GM12878 (cell line): ENCODE results near the gene F12. TPM values are rescaled to one million over a fixed set of nuclear protein-coding genes. Genes with fewer than 3 reads are reported as not detected.
A peak's percentile ranks its signal among the peaks of the same experiment; 100 is the strongest.

ENCODE experiments used
- BACH1 ChIP-seq: fragments of 450-650 bp; IDR thresholded peaks from 2 replicates; pipeline ENCODE4 v1.6.1; 2017; ENCODE audit warnings: mild to moderate bottlenecking, borderline replicate concordance
- BHLHE40 ChIP-seq, 2 experiments: fragments of 450-650 bp in 1 of 2; IDR thresholded peaks; 2 replicates each; pipeline ENCODE4 v1.6.1; 2011 to 2017; ENCODE audit warnings: low read depth in 2 of 2, borderline replicate concordance in 1 of 2, improper control_type of control experiment in 1 of 2, low read length in 1 of 2, mild to moderate bottlenecking in 1 of 2
- CHD4 ChIP-seq: fragments of 200-600 bp; sonication (generic); IDR thresholded peaks from 2 replicates; pipeline ENCODE4 v1.6.1; 2016; ENCODE audit warnings: mild to moderate bottlenecking
- ESRRA ChIP-seq: IDR thresholded peaks from 2 replicates; pipeline ENCODE4 v1.6.1; 2012; ENCODE audit warnings: mild to moderate bottlenecking, low read length, improper control_type of control experiment
- EZH2 ChIP-seq: IDR thresholded peaks from 2 replicates; pipeline ENCODE4 v1.6.1; 2012; ENCODE audit warnings: low read depth, mild to moderate bottlenecking, control low read depth, inconsistent platforms, low read length, borderline replicate concordance; ENCODE audit not compliant: control insufficient read depth
- MYC ChIP-seq: IDR thresholded peaks from 2 replicates; pipeline ENCODE4 v1.6.1; 2011; ENCODE audit warnings: mild to moderate bottlenecking, low read length, moderate library complexity, inconsistent platforms; ENCODE audit not compliant: insufficient read depth, insufficient replicate concordance, insufficient read length, severe bottlenecking
- PML ChIP-seq: IDR thresholded peaks from 2 replicates; pipeline ENCODE4 v1.6.1; 2012; ENCODE audit warnings: low read length, inconsistent platforms
- POU2F2 ChIP-seq: IDR thresholded peaks from 3 replicates; pipeline ENCODE4 v1.6.1; 2011; ENCODE audit warnings: low read depth, mild to moderate bottlenecking, low read length, borderline replicate concordance
- RAD21 ChIP-seq: IDR thresholded peaks from 2 replicates; pipeline ENCODE4 v1.6.1; 2011; ENCODE audit warnings: mild to moderate bottlenecking, low read depth, low read length, moderate library complexity; ENCODE audit not compliant: insufficient read depth
- RAD51 ChIP-seq: fragments of 450-650 bp; IDR thresholded peaks from 2 replicates; pipeline ENCODE4 v1.6.1; 2016; ENCODE audit warnings: moderate library complexity, mild to moderate bottlenecking, inconsistent platforms
- SRF ChIP-seq, 2 experiments: IDR thresholded peaks; 2 replicates each; pipeline ENCODE4 v1.6.1; 2011; ENCODE audit warnings: low read depth in 2 of 2, low read length in 2 of 2, mild to moderate bottlenecking in 1 of 2, moderate library complexity in 1 of 2
- TARDBP ChIP-seq: IDR thresholded peaks from 2 replicates; pipeline ENCODE4 v1.6.1; 2016; ENCODE audit warnings: borderline replicate concordance
- polyA plus RNA-seq, 11 experiments: library from polyadenylated mRNA; depleted of rRNA in 4 of 11; unstranded in 6 of 11; stranded (reverse) in 5 of 11; fragments of >200 nt; fragmentation: Nextera tagmentation in 4 of 11; fragmentation: Illumina TruSeq in 1 of 11; extraction: Ambion mirVana in 4 of 11; extraction: Trizol in 1 of 11; gene quantifications; 1 replicate in 1 of 11; 2 replicates in 10 of 11; pipeline versions ENCODE4 v1.2.1 to v1.2.3, GENCODE V29; 2011 to 2016; ENCODE audit warnings: inconsistent platforms in 2 of 11, missing spikeins in 2 of 11, low read depth in 1 of 11
- total RNA-seq, 4 experiments: library from RNA; depleted of rRNA in 3 of 4; stranded (reverse); fragments of >200 nt in 3 of 4; fragmentation: Illumina TruSeq in 1 of 4; extraction: Trizol in 1 of 4; gene quantifications; 2 replicates each; pipeline versions ENCODE4 v1.2.1 to v1.2.3, GENCODE V29; 2013 to 2021
- TF ChIP-seq, protein P1 (sequence below): fragments of 450-650 bp; formaldehyde crosslinking; IDR thresholded peaks from 2 replicates; pipeline ENCODE4 v1.5.0; 2022; ENCODE audit warnings: mild to moderate bottlenecking, missing genetic modification characterization
- TF ChIP-seq, protein P2 (sequence below): fragments of 150-350 bp; IDR thresholded peaks from 2 replicates; pipeline ENCODE4 v1.6.1; 2016; ENCODE audit warnings: low read depth, low read length
- TF ChIP-seq, protein P3 (sequence below): IDR thresholded peaks from 2 replicates; pipeline ENCODE4 v1.6.1; 2012; ENCODE audit warnings: low read depth, low read length, improper control_type of control experiment
- TF ChIP-seq, protein P4 (sequence below): IDR thresholded peaks from 2 replicates; pipeline ENCODE4 v1.6.1; 2012; ENCODE audit warnings: low read depth, low read length, improper control_type of control experiment
- TF ChIP-seq, protein P5 (sequence below): fragments of 450-650 bp; IDR thresholded peaks from 2 replicates; pipeline ENCODE4 v1.6.1; 2018; ENCODE audit warnings: mild to moderate bottlenecking, low read depth, moderate library complexity; ENCODE audit not compliant: partially characterized antibody

F12 gene
- total and polyA plus RNA-seq, 10 of the 15 experiments (the other 5 are each of a cell fraction or from before 2014, with no cell fraction given), result 0.25 to 11.3 (median 5.5) TPM

DNA sequence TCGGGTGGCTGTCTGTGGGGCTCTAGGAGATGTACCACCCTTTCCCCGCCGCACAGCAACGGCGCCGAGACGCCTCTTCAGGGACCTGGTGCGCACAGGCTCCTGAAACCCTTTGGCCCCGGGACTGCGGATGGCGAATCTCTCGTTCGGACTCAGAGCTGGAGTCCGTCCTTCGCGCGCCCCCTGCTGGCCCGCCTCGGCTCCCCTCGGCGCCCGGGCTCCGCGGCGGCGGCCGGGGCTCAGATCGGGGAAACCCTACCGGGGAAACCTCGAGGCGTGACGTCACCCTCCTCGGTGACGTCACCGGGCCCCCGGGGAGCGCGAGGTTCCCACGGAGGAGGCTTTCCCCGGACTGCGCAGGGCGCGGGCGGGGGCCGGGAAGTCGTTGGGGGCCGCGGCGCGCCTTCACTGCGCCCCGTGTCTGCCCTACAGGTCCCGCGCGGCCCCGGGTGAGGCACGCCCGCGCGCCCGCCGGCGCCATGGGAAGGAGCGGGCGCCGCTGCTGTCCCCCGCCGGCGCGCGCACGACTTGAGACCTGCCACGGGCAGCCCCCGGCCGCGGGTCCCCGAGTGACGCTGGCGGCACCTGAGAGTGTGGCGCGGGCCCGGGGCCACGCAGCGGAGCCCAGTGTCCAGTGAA, 45.2 kb upstream of the F12 start (continued):
- TF ChIP-seq BACH1, result peak; percentile 86
- TF ChIP-seq BHLHE40 (IDR thresholded peaks at IDR 0.05; ENCODE audit: borderline replicate concordance in 1 of 2, low read depth in 2 of 2, low read length in 1 of 2), result peak in 1 of 2 experiments; percentile 66; a peak in 1 of 4 replicates
- no peak; the same call in 1 of the 2 replicates for TF ChIP-seq TARDBP
- TF ChIP-seq RAD51, result no peak
- TF ChIP-seq, protein P1, sequence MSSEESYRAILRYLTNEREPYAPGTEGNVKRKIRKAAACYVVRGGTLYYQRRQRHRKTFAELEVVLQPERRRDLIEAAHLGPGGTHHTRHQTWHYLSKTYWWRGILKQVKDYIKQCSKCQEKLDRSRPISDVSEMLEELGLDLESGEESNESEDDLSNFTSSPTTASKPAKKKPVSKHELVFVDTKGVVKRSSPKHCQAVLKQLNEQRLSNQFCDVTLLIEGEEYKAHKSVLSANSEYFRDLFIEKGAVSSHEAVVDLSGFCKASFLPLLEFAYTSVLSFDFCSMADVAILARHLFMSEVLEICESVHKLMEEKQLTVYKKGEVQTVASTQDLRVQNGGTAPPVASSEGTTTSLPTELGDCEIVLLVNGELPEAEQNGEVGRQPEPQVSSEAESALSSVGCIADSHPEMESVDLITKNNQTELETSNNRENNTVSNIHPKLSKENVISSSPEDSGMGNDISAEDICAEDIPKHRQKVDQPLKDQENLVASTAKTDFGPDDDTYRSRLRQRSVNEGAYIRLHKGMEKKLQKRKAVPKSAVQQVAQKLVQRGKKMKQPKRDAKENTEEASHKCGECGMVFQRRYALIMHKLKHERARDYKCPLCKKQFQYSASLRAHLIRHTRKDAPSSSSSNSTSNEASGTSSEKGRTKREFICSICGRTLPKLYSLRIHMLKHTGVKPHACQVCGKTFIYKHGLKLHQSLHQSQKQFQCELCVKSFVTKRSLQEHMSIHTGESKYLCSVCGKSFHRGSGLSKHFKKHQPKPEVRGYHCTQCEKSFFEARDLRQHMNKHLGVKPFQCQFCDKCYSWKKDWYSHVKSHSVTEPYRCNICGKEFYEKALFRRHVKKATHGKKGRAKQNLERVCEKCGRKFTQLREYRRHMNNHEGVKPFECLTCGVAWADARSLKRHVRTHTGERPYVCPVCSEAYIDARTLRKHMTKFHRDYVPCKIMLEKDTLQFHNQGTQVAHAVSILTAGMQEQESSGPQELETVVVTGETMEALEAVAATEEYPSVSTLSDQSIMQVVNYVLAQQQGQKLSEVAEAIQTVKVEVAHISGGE (CRISPR knock-in tag), result no peak
- TF ChIP-seq ESRRA, result no peak
- TF ChIP-seq, protein P2, sequence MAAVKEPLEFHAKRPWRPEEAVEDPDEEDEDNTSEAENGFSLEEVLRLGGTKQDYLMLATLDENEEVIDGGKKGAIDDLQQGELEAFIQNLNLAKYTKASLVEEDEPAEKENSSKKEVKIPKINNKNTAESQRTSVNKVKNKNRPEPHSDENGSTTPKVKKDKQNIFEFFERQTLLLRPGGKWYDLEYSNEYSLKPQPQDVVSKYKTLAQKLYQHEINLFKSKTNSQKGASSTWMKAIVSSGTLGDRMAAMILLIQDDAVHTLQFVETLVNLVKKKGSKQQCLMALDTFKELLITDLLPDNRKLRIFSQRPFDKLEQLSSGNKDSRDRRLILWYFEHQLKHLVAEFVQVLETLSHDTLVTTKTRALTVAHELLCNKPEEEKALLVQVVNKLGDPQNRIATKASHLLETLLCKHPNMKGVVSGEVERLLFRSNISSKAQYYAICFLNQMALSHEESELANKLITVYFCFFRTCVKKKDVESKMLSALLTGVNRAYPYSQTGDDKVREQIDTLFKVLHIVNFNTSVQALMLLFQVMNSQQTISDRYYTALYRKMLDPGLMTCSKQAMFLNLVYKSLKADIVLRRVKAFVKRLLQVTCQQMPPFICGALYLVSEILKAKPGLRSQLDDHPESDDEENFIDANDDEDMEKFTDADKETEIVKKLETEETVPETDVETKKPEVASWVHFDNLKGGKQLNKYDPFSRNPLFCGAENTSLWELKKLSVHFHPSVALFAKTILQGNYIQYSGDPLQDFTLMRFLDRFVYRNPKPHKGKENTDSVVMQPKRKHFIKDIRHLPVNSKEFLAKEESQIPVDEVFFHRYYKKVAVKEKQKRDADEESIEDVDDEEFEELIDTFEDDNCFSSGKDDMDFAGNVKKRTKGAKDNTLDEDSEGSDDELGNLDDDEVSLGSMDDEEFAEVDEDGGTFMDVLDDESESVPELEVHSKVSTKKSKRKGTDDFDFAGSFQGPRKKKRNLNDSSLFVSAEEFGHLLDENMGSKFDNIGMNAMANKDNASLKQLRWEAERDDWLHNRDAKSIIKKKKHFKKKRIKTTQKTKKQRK, result no peak
- TF ChIP-seq, protein P3, sequence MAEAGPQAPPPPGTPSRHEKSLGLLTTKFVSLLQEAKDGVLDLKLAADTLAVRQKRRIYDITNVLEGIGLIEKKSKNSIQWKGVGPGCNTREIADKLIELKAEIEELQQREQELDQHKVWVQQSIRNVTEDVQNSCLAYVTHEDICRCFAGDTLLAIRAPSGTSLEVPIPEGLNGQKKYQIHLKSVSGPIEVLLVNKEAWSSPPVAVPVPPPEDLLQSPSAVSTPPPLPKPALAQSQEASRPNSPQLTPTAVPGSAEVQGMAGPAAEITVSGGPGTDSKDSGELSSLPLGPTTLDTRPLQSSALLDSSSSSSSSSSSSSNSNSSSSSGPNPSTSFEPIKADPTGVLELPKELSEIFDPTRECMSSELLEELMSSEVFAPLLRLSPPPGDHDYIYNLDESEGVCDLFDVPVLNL, result no peak
- TF ChIP-seq, protein P4, sequence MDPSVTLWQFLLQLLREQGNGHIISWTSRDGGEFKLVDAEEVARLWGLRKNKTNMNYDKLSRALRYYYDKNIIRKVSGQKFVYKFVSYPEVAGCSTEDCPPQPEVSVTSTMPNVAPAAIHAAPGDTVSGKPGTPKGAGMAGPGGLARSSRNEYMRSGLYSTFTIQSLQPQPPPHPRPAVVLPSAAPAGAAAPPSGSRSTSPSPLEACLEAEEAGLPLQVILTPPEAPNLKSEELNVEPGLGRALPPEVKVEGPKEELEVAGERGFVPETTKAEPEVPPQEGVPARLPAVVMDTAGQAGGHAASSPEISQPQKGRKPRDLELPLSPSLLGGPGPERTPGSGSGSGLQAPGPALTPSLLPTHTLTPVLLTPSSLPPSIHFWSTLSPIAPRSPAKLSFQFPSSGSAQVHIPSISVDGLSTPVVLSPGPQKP, result peak; percentile 73
- no peak for TF ChIP-seq MYC
- TF ChIP-seq EZH2, result no peak
- TF ChIP-seq RAD21, result peak; percentile 84
- TF ChIP-seq, protein P5, sequence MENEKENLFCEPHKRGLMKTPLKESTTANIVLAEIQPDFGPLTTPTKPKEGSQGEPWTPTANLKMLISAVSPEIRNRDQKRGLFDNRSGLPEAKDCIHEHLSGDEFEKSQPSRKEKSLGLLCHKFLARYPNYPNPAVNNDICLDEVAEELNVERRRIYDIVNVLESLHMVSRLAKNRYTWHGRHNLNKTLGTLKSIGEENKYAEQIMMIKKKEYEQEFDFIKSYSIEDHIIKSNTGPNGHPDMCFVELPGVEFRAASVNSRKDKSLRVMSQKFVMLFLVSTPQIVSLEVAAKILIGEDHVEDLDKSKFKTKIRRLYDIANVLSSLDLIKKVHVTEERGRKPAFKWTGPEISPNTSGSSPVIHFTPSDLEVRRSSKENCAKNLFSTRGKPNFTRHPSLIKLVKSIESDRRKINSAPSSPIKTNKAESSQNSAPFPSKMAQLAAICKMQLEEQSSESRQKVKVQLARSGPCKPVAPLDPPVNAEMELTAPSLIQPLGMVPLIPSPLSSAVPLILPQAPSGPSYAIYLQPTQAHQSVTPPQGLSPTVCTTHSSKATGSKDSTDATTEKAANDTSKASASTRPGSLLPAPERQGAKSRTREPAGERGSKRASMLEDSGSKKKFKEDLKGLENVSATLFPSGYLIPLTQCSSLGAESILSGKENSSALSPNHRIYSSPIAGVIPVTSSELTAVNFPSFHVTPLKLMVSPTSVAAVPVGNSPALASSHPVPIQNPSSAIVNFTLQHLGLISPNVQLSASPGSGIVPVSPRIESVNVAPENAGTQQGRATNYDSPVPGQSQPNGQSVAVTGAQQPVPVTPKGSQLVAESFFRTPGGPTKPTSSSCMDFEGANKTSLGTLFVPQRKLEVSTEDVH, result no peak
- TF ChIP-seq CHD4, result no peak
- TF ChIP-seq PML, result no peak
- TF ChIP-seq SRF (IDR thresholded peaks at IDR 0.05; ENCODE audit: low read depth in 2 of 2, low read length in 2 of 2), result peak in 1 of 2 experiments; percentile 54; a peak in 1 of 4 replicates
- 0 out of 3 replicates have a peak, but pooled peaks have one; percentile 20 for TF ChIP-seq POU2F2
